Measurements from ENCODE around the gene LARP1B.
"Not testable (repeated sequence)": the region's sequence is repeated elsewhere in the genome, so short reads cannot be mapped to it uniquely, and the experiment has no call there.

LARP1B gene

GRCh38 chr4:128228845-128229795 lies 168.0 kb downstream of the LARP1B start:
- DNase-seq, result no peak

DNA sequence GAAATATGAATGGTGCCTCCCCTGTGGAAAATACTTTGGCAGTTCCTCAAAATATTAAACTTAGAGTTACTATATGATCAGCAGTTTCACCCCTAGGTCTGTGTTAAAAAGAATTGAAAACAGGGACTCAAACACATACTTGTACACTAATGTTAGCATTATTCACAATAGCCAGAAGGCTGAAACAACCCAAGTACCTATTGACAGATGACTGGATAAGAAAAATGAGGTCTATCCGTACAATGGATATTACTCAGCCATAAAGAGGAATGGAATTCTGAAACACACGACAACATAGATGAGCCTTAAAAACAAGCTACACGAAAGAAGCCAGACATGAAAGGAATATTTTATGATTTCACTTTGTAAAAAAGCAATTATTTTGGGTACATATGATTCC lies 171.6 kb downstream of the LARP1B start:
- DNase-seq, result no peak

- no peak for DNase-seq
These were observed 173.7 kb downstream of the LARP1B start for GRCh38 chr4:128234836-128235235.

- no peak for DNase-seq
These were observed 179.9 kb downstream of the LARP1B start for GRCh38 chr4:128241019-128241418.

DNA sequence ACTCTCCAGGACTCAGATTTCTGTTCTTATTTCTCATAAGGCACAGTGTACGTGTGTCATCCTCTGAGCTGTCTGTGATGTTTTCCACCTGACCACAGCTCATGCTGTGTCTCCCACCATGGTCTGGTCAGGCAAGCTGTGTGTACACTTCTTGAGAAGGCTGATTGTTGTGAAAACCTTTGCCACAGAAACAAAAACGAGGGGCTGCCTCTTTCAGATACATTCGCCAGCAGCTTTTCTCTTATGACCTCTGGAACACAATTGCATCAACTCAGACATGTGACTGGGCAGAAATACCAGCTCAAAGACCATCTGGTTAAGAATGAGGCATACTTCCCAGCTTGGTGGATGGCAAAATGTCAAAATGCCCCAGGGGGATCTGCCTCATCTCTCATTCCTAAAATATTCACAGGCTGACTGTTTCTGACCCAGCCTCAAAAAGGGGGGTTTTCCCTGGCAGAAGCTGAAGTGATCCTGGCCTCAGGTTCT lies 180.4 kb downstream of the LARP1B start:
- no peak for DNase-seq

DNA sequence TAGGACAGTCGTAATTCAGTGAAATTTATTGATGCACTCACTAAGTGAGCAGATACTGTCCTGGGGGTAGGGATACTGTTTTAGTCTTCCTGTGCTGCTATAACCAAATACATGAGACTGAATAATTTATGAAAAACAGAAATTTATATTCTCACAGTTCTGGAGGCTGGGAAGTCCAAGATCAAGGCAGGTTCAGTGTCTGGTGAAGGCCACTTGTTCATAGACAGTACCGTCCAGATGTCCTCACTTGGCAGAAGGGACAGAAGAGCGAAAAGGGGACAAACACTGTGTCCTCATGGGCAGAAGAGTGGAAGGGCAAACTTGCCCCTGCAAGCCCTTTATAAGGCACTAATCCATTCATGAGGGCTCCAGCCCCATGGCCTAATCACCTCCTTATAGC lies 180.9 kb downstream of the LARP1B start:
- no peak for DNase-seq

- DNase-seq, result no peak
These were observed 181.5 kb downstream of the LARP1B start for GRCh38 chr4:128242601-128243000.

GRCh38 chr4:128244379-128244778 lies 183.3 kb downstream of the LARP1B start:
- no peak for DNase-seq

DNA sequence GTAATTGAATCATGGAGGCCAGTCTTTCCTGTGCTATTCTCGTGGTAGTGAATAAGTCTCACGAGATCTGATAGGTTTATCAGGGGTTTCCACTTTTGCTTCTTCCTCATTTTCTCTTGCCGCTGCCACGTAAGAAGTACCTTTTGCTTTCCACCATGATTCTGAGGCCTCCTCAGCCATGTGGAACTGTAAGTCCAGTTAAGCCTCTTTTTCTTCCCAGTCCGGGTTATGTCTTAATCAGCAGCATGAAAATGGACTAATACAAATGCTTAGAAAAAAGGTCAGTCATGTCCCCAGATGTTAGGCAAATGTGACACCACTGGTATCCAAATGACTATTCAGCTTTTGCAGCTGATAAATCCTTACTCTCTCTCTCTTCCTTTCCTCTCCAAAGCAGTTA lies 184.3 kb downstream of the LARP1B start:
- DNase-seq, result not testable (repeated sequence)

- DNase-seq, result no peak
These were observed 186.8 kb downstream of the LARP1B start for GRCh38 chr4:128247906-128248305.

GRCh38 chr4:128249787-128250668 lies 188.9 kb downstream of the LARP1B start:
- DNase-seq, result no peak

DNA sequence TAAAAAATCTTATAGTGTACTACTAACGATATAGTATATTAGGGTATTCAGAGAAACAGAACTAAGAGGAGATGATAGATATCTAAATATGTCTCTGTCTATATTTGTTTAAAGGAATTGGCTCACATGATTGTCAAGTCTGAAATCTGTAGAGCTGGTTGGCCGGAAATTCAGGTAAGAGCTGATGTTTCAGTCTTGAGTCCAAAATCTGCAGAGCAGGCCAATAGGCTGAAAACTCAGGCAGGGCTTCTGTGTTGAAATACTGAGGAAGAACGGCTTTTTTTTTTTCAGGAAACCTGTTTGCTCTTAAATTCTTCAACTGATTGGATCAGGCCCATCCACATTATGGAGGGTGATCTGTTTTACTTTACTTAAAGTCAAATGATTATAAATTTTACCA lies 194.8 kb downstream of the LARP1B start:
- no peak for DNase-seq

DNA sequence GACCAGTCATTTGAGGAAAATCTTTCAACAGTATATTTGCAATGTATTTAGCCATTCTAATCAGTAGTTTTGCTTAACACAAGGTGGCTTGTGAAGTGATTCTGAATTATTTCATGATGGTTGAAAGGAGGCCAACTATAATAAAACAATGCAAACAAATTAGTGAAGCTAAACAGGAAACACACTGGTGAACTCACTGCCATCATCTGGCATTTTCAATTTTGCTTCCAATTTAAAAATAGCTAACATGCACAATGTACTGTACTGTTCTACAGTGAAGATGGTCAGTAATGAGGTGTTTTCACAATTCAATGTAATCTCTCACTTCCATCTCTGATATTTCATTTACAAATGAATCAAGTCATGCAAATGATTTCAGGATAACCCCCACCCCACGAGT lies 195.4 kb downstream of the LARP1B start:
- DNase-seq, result no peak

GRCh38 chr4:128258166-128258565 lies 197.1 kb downstream of the LARP1B start:
- DNase-seq, result not testable (repeated sequence)

GRCh38 chr4:128259889-128260288 lies 198.8 kb downstream of the LARP1B start:
- DNase-seq, result not testable (repeated sequence)

Data from activated CD8-positive, alpha-beta memory T cell treated with anti-CD3 and anti-CD28 coated beads, Interleukin-2, amount 50 U/mL, for 4 hours (primary cell).